Testis (tissue), 2 donors: Measurements from ENCODE around the gene GATAD2A.

Experiments used
- POLR2A ChIP-seq: fragments of 450-650 bp; IDR thresholded peaks from one replicate; pipeline ENCODE4 v1.6.1; 2017; ENCODE audit warnings: antibody characterized with exemption, mild to moderate bottlenecking, moderate library complexity
- TF ChIP-seq, protein P1 (sequence below), 3 experiments: fragments of 450-650 bp in 2 of 3; fragments of 200-600 bp in 1 of 3; sonication (generic) in 1 of 3; IDR thresholded peaks; one replicate each; pipeline ENCODE4 v1.5.1; 2016 to 2019; ENCODE audit warnings: antibody characterized with exemption in 3 of 3, mild to moderate bottlenecking in 2 of 3, moderate library complexity in 1 of 3

DNA sequence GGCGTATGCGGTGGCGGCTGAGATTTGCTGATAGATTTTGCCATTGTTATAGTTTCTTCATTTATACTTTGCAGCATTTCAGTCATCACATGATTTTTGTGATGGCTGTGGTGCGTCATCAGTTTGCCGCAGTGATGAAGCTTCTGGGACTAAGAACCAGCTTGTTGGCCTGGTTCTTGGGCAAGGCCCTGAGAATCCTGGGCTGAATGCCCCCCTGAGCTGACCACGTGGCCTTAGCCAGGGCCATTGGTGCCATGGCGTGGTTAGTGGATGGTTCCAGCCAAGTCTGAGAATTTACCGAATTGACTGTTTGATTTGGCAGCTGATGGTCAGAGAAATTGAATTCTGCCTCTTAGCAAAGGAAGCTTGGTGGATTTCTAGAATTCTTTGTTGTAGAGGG is 17.8 kb downstream of the GATAD2A start:
- TF ChIP-seq, protein P1, sequence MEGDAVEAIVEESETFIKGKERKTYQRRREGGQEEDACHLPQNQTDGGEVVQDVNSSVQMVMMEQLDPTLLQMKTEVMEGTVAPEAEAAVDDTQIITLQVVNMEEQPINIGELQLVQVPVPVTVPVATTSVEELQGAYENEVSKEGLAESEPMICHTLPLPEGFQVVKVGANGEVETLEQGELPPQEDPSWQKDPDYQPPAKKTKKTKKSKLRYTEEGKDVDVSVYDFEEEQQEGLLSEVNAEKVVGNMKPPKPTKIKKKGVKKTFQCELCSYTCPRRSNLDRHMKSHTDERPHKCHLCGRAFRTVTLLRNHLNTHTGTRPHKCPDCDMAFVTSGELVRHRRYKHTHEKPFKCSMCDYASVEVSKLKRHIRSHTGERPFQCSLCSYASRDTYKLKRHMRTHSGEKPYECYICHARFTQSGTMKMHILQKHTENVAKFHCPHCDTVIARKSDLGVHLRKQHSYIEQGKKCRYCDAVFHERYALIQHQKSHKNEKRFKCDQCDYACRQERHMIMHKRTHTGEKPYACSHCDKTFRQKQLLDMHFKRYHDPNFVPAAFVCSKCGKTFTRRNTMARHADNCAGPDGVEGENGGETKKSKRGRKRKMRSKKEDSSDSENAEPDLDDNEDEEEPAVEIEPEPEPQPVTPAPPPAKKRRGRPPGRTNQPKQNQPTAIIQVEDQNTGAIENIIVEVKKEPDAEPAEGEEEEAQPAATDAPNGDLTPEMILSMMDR (IDR thresholded peaks at IDR 0.05), result no peak
- no peak for TF ChIP-seq POLR2A
